Panc1 (cell line): ENCODE measurements around the gene LRRC8C.

Experiments used
- CTCF ChIP-seq: fragments of 450-650 bp; IDR thresholded peaks from 2 replicates; pipeline ENCODE4 v1.5.1; 2017; ENCODE audit warnings: mild to moderate bottlenecking
- POLR2AphosphoS5 ChIP-seq: IDR thresholded peaks from 2 replicates; pipeline ENCODE4 v1.6.1; 2012; ENCODE audit warnings: mild to moderate bottlenecking, low read depth, low read length, moderate library complexity

DNA sequence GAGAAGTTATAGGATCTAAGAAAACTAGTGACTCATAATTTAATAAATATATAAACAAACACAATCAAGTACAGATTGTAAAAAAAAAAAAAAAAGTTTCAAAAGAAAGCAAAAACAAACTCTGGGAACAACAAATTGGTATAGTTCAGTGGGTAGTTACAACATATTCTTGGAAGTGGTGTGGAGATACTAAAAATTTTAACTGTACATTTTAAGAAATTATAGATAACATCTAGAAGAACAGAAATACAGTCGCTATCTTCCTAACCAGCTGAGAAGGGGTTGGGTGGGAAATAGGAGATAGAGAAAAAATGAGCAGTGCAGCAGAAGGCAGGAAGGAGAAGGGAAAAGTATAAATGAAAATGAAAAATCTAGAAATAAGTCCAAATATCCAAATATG, 70.5 kb downstream of the LRRC8C start:
- TF ChIP-seq CTCF (no peak), POLR2AphosphoS5 (no peak)
